Activated CD4-positive, alpha-beta T cell treated with anti-CD3 and anti-CD28 coated beads, Interleukin-2, amount 10 ng/mL, durations not matched to agents 7 days and 5 days (primary cell): ENCODE measurements around the gene SEC31A. TPM values are rescaled to one million over a fixed set of nuclear protein-coding genes. Genes with fewer than 3 reads are reported as not detected.

Experiments
- total RNA-seq, 2 experiments: library from RNA; stranded (reverse); gene quantifications; one replicate each; pipeline ENCODE4 v1.2.3, GENCODE V29; 2021

The SEC31A gene
- total RNA-seq, 2 experiments from 2014 or later, result 131 to 154 TPM

Other genes starting within 250 kb of the SEC31A start
- 1 to 10 TPM; 2.0 TPM for gene SCD5, start 92.4 kb downstream of the SEC31A start, total RNA-seq
- gene THAP9, start 9.6 kb upstream of the SEC31A start, total RNA-seq, result 1 to 10 TPM; 3.9 to 4.4 TPM
- gene LIN54, start 119.7 kb upstream of the SEC31A start, total RNA-seq, result 10 to 100 TPM; 39.1 to 48.1 TPM
- gene COPS4, start 144.0 kb upstream of the SEC31A start, total RNA-seq, result 10 to 100 TPM; 28.0 to 29.3 TPM
- 100 to 1,000 TPM; 395 to 418 TPM for gene PLAC8, start 223.6 kb upstream of the SEC31A start, total RNA-seq